Measurements from ENCODE around the gene BEND3. TPM values are rescaled to one million over a fixed set of nuclear protein-coding genes. Genes with fewer than 3 reads are reported as not detected.
A peak's percentile ranks its signal among the peaks of the same experiment; 100 is the strongest.
"Not testable (repeated sequence)": the region's sequence is repeated elsewhere in the genome, so short reads cannot be mapped to it uniquely, and the experiment has no call there.

BEND3 gene
- 5.7 TPM for total RNA-seq

DNA sequence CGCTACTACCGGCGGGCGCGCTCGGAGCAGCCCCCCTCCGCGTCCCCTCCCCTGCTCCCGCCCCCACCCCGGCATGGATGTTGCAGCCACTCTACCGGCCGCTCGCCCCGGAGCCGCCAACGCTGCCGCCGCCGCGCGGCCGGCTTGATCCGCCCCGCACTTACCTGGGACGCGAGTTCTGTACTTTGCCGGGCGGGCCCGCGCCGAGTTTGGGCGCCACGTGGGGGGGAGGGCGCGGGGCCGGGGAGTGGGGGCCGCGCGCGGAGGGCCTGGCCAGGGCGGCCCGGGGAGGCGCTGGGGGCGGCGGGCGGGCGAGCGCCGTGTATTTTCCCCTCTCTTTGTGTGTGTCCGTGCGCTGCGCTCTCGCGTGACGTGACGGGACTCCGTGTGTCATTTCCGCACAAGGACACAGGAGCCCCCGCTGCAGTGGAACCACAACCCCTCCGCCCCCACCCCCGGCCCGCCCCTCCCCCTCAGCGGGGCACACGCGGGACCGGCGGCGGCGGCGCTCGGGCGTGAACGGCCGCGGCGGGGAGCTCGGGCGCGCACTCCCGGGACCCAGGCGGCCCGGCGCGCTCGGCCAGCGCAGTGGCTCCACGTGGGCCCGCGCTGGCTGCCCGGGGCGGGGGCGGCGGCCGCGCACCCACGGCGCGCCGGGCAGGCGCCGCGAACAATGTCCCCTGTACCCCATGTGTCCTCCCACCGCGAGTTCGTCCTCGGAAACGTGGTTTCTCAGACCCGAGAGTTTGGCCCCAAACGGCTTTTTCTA is at the start of gene BEND3:
Gene BEND3 (minus strand): TSS at position 590 of the 769 bp plus-strand sequence. CDS start 16,230 bp downstream, outside the sequence.
- DNase-seq (ENCODE audit: low spot score), result peak; percentile 19

GRCh38 chr6:107164299-107164698 is 49.0 kb upstream of the BEND3 start:
- not testable (repeated sequence) for DNase-seq (ENCODE audit: low spot score)

DNA sequence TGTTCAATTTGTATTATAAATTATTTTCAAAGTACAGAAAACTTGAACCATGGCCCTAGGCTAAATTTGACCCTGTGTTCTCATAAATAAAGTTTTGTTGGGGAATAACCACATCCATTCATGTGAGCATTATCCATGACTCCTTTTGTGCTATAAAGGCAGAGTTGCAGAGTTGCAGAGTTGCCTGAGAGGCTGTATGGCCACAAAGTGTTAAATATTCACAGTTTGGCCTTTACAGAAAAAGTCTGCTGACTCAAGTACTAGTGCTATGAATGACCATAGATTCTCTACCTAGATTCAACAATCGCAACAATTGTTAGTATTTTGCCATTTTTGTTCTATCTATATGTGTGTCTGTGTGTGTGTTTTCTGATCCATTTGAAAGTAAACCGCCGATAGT is 46.2 kb upstream of the BEND3 start:
- DNase-seq (ENCODE audit: low spot score), result no peak

- DNase-seq (ENCODE audit: low spot score), result no peak
Measured at GRCh38 chr6:107156617-107157016, 41.3 kb upstream of the BEND3 start.

- DNase-seq (ENCODE audit: low spot score), result no peak
Measured at GRCh38 chr6:107154801-107155160, 39.5 kb upstream of the BEND3 start.

DNA sequence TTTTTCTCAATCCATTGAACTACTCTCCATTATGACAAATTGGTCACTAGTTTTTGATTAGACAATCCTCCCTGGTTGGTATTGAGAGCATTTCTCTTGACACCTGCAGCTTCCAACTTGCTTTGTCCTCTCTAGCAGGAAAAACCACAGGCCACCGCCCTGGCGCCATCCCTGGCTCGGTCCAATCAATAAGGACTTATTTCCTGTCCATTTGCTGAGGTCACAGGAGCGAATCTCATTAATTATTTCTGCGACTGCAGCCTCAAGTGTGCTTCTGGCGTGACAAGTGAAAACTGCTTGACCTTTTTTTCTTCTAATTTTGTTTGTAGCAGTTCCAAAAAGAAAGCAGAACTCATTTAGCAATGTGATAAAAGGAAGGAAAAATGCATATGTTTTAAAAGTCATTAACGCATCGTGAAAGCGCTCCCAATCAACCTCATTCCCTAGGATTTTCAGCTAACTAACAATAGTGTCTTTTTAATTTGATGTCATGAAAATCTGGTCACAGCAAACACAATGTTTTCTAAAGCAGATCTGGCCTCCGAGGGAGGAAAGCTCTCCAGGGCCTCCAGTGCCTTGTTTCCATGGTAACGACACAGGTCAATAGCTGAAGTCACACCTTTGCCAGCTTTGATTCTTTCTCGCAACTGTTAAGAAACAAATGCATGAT is 39.0 kb upstream of the BEND3 start:
- DNase-seq (ENCODE audit: low spot score), result peak; percentile 84

DNA sequence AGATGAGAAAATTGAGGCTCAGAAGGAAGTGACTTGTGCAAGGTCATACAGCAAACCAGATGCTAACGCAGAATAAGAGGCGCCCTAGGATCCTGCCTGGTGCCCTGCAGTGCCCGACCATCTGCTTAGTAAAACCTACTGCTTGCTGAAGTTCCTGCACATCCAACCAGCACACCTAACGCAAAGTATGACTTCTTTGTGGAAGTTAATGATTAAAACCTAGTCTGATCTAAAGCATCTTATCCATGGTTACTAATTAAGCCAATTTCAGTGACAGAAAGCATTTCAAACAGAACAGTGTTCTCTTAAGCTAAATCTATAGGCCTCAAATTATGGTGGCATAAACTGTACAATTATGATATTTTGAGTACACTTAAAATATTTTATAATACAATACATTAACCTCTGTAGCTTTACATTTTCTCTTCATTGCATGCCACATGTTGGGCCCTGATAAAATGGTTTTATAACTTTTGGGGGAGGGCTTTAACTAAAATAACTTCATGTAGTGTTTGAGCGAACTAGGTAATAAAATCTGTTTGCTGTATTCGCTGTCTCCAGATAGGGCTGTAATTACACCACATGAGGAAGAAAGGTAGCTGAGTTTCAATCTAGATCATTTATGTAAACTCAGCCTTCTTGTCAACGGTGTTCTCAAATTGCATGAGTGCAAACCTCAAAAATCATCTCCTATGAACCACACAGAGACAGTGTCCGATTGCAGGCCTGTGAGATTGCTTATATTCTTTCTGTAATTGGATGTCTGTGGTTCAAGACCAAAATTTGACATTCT is 37.5 kb upstream of the BEND3 start:
- DNase-seq (ENCODE audit: low spot score), result peak; percentile 30

GRCh38 chr6:107144666-107145065 is 29.4 kb upstream of the BEND3 start:
- no peak for DNase-seq (ENCODE audit: low spot score)

DNA sequence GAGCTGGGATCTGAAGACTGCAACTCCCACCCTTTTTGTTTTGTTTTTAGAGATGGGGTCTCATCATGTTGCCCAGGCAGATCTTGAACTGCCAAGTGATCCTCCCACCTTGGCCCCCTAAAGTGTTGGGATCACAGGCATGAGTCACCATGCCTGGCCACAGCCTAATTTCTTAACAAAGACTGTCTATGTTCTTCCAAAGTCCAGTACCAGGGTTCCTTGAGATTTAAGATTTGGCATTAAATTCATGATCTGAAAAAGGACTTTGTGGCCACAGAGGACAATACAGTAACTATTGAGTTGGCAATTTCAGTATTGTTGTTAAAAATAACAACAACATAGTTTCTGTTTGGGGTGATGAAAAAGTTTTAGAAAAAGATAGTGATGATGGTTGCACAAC is 28.7 kb upstream of the BEND3 start:
- DNase-seq (ENCODE audit: low spot score), result no peak

GRCh38 chr6:107140581-107140980 is 25.3 kb upstream of the BEND3 start:
- no peak for DNase-seq (ENCODE audit: low spot score)

DNA sequence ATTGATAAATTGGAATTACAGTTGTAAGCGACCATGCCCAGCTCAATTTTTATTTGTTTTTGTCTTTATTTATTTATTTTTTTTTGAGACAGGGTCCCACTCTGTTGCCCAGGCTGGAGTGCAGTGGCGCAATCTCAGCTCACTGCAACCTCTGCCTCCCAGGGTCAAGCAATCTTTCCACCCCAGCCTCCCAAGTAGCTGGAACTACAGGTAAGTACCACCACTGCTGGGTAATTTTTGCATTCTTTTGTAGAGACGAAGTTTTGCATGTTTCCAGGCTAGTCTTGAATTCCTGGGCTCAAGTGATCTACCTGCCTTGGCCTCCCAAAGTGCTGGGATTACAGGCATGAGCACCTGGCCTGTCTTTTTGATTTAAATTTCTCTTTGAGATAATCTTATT is 21.0 kb upstream of the BEND3 start:
- DNase-seq (ENCODE audit: low spot score), result not testable (repeated sequence)

- DNase-seq (ENCODE audit: low spot score), result not testable (repeated sequence)
Measured at GRCh38 chr6:107135048-107135680, 19.8 kb upstream of the BEND3 start.

GRCh38 chr6:107132330-107132954 is 17.1 kb upstream of the BEND3 start:
- DNase-seq (ENCODE audit: low spot score), result no peak

- no peak for DNase-seq (ENCODE audit: low spot score)
Measured at GRCh38 chr6:107129370-107129925, 14.1 kb upstream of the BEND3 start.

DNA sequence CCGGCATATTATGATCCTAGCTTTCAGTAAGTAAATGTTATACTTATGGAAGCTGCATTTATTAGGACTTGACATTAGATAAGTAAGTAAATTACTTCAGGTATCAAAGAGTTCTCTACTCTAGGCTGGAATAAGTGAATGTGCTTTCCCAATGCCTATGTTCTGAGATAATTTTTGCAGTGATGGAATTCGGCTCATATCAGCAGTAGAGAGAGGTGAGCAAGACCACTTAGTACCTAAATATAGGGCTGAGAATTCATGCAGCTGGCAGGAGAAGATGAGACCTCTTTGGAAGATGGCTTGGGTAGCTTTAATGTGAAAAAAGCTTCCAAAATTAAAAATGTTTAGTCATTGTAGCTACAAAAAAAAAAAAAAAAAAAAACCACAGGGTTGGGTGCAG is 13.3 kb upstream of the BEND3 start:
- no peak for DNase-seq (ENCODE audit: low spot score)

DNA sequence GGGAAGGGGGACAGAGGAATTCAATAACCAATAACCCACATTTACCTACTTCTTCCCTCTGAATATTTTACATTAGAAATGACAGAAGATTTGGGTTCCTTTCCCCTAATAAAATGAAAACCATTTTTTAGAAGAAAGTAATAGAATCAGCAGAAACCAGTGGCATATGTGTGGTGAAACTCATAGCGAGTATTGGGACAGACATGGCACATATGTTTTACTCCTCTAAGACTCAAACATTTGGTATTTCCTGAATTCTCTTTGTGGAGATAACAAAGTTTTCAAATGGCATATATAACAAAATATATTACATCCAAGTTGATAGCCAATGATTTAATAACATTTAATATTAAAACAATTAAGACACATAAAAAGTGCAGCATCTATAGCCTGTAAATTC is 12.9 kb upstream of the BEND3 start:
- DNase-seq (ENCODE audit: low spot score), result no peak

DNA sequence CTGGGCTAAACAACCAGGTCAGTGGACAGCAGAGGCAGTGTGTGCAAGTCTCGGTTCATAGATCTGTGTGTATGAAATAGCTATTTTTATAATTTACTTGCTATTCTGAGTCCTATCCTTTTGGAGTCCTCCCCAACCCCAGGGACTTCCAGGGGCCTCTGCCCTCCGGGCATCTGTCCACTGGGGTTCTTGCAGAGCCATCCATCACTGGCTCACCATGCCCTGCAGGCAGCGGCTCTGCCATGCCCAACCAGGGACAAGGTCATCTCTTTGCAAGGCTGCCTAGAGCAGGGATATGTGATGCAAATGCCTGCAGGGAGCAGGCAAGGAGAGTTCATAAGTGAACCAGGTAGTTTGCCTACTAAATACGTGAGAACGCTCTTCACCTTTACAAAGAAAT is 10.5 kb upstream of the BEND3 start:
- DNase-seq (ENCODE audit: low spot score), result no peak

GRCh38 chr6:107124934-107125348 is 9.6 kb upstream of the BEND3 start:
- no peak for DNase-seq (ENCODE audit: low spot score)

DNA sequence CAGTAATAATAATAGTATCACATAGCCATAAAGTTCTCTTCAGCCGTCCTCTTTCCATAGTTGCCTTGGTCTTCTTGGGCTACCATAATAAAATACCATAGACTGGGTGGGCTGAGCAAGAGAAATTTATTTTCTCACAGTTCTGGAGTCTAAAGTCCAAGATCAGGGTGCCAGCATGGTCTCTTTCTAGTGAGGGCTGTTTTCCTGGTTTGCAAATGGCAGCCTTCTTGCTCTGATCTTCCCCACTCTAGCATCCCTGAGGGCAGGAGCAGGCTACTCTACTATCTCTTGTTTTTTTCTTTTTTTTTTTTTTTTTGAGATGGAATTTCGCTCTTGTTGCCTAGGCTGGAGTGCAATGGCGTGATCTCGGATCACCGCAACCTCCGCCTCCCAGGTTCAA is 8.2 kb upstream of the BEND3 start:
- no peak for DNase-seq (ENCODE audit: low spot score)

- no peak for DNase-seq (ENCODE audit: low spot score)
Measured at GRCh38 chr6:107122748-107123147, 7.4 kb upstream of the BEND3 start.

DNA sequence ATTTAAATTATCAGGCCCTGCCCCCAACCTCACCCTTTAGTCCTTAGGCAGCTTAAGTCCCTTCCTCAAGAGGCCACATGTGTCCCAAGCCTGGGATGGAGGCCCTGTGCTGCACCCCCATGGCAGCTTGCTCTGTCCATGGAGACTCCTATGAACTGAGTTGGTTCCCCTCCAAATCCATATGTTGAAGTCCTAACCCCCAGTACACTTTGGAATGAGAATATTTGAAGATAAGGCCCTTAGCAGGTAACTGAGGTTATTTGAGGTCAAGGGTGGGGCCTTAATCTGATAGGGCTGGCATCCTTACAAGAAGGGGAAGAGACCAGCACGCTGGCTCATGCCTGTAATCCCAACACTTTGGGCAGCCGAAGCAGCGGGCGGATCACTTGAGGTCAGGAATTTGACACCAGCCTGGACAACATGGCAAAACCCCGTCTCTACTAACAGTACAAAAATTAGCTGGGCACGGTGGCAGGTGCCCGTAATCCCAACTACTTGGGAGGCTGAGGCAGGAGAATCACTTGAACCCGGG is 6.7 kb upstream of the BEND3 start:
- DNase-seq (ENCODE audit: low spot score), result no peak

Measured in mucosa of gallbladder (tissue), 1 donor.